VCaP (cell line): ENCODE data around the gene SYK.
A peak's percentile ranks its signal among the peaks of the same experiment; 100 is the strongest.

ENCODE experiments used
- H3K27ac ChIP-seq: fragments of 450-650 bp; 2 replicates; pipeline ENCODE4 v1.5.1; 2017
- TF ChIP-seq, protein P1 (sequence below): fragments of 450-650 bp; conservative IDR thresholded peaks from 2 replicates; pipeline ENCODE4 v1.5.1; 2017; ENCODE audit warnings: mild to moderate bottlenecking, moderate library complexity

SYK gene

DNA sequence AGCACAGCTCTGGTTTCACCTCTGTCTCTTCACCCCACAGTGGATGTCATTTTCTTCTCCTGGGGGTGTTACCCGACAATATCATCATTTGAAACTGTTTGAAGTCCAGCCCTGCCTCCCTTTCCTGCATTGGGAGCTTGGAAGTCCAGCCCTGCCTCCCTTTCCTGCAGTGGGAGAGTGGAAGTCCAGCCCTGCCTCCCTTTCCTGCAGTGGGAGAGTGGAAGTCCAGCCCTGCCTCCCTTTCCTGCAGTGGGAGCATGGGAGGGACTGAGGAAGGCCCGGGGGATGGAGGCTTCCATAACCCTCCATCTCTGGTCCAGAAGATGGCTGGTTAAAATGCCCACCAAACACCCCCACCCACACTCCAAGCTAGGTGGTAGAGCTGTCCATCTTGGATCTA, 59.8 kb downstream of the SYK start:
- no peak overlapping the region for H3K27ac ChIP-seq
- TF ChIP-seq, protein P1, sequence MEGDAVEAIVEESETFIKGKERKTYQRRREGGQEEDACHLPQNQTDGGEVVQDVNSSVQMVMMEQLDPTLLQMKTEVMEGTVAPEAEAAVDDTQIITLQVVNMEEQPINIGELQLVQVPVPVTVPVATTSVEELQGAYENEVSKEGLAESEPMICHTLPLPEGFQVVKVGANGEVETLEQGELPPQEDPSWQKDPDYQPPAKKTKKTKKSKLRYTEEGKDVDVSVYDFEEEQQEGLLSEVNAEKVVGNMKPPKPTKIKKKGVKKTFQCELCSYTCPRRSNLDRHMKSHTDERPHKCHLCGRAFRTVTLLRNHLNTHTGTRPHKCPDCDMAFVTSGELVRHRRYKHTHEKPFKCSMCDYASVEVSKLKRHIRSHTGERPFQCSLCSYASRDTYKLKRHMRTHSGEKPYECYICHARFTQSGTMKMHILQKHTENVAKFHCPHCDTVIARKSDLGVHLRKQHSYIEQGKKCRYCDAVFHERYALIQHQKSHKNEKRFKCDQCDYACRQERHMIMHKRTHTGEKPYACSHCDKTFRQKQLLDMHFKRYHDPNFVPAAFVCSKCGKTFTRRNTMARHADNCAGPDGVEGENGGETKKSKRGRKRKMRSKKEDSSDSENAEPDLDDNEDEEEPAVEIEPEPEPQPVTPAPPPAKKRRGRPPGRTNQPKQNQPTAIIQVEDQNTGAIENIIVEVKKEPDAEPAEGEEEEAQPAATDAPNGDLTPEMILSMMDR = no peak

DNA sequence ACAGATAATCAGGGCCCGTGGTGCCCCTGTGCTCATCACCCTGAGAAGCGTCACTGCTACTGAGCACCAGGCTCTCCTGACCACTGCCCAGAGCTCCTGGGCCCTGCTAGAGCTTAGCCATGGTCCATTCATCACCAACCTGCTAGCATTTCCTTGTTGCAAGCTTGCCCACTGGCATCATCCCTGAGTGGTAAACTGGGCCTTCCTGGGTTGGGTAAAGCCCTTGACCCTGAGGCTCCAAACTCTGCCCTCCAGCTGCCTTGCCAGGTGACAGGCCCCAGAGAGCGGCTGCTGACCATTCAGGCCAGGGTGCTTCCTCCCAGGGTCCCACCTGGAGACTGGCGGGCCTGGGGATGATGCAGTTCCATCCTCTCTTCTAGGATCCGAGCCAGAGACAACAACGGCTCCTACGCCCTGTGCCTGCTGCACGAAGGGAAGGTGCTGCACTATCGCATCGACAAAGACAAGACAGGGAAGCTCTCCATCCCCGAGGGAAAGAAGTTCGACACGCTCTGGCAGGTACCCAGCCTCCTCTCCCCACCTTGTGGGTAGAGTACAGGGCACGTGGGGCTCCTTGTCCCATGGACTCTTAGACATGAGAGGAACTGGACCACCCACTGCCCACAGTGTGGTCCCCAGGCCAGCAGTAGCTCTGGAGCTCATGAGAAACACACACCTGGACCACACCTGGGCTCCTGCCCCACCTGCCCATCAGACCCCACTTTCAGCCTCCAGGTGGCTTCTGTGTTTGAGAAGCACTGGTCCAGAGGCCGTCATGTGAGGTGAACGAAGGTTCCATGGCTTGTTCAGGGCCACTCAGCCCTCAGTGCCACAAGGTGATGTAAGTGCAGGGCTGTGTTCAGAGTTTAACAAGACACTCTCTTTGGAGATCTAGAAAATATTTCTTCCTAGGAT, 60.5 kb downstream of the SYK start:
- H3K27ac ChIP-seq = no peak overlapping the region
- TF ChIP-seq, protein P1 = no peak

DNA sequence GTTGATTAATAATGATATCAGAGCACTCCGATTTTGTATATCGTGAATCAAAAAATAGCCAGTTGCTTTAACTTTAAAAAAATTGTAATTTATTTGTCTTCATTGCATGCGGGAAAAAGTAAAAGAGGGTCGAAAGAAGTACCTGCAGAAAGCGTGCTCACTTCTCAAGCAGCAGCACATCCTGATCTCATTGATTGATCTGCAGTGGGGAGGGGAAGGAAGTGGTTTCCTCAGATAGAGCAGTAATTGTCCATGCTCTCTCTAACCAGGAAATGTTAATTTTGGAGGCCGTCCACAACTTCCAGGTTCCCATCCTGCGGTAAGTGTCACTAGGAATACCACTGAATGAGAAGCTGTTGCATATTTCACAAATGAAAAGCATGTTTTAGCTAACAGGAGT, 63.2 kb downstream of the SYK start:
- TF ChIP-seq, protein P1 = no peak
- H3K27ac ChIP-seq = no peak overlapping the region

DNA sequence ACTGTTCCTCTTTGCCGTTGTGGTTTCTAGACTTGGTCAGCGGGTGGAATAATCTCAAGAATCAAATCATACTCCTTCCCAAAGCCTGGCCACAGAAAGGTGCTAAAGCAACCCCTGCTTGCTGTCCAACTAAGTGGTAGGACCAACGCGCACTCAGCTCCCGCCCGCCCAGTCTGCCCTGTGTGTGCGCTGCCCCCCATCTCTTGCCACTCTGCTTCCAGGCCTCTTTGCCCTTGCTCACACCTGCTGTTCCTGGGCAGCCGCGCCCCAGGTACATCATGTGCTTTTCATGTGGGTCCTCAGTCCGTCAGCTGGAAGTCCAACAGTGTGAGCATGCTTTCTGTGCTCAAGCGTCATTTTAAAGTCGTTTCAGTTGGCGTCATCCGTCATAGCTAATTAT, 65.5 kb downstream of the SYK start:
- H3K27ac ChIP-seq = no peak overlapping the region
- TF ChIP-seq, protein P1 = no peak

DNA sequence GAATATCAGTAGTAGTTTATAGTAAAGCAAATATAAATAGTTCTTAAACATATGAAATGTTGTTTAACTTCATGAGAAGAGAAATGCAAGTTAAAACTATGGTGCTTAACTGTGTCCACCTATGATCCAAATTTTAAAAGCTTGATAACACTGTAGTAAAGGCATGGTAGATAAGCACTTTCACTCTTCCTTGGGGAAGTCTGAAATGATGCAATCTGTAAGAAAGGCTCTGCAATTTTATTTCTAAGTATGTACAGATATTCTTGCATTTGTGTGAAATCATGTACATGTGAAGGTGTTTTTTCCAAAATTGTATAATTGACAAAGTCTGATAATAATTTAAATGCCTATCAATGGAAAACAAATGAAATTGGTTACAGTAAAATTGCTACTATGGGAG, 66.9 kb downstream of the SYK start:
- TF ChIP-seq, protein P1 = no peak
- H3K27ac ChIP-seq = no peak overlapping the region

DNA sequence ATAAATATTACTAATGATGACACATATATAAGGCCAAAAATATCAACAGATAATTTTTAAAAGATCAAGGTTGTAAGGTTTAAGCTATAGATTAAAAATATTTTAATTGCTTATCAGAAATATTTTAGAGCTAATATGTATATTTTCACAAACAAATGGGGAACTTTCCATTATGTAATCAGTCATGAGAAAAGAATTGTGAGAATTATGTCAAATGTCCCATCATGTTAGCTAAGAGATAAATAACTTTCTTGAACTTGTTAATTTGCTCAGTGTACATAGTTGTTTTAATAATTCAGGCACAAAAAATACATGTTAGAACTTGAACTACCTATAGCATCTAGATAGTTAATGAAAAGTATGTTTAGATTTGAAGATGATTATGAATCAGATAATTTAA, 67.7 kb downstream of the SYK start:
- H3K27ac ChIP-seq = no peak overlapping the region
- TF ChIP-seq, protein P1 = no peak

DNA sequence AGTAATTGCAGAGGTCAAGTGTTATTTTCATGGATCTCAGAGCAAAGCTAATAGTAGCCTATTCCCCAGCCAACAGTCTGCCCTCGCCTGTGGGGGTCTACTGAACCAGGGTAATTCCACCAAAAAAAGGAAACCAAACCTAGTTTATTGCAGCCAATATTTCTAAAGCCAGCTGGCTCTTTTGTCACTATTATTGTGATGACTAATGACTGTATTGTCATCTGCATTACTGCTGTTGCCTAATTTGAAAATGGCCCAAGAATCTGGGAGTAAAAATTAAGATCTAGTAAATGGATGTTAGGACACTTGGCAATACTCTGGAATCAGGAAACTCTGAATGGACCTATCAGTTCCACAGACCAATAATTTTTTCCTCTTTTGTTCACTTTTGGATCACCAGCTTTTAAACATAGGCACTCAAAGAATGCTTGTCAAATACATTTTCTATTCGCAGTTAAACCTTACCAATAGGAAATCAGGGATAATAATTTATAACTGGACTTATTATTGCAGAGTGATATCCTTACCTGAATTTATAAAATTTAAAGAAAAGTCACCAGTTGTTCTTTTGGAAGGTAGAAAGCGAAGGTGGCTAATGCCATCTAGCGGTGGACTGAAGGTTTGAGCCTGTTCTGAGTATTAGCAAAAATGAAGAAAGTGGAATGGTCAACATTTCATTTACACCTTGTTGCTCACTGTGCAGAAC, 69.2 kb downstream of the SYK start:
- H3K27ac ChIP-seq = no peak overlapping the region
- TF ChIP-seq, protein P1 = peak; percentile 93
